ENCODE measurements around the gene ZBTB7C. TPM values are rescaled to one million over a fixed set of nuclear protein-coding genes. Genes with fewer than 3 reads are reported as not detected.

The ZBTB7C gene
- total and polyA plus RNA-seq, 10 of the 15 experiments (the other 5 are each of a cell fraction or from before 2014, with no cell fraction given): under 0.01 to 0.08 (median 0.01) TPM; not detected in 7

- BruUV-seq (replicated peaks): no TSS peak
- DNase-seq (ENCODE audit: low read depth, low spot score) (no peak), ATAC-seq (no peak), FAIRE-seq (no peak)
- H3K79me2 ChIP-seq (ENCODE audit: control insufficient read depth, insufficient read depth, low read length): no peaks in the 10 kb centered on the region
- no peaks in the 10 kb centered on the region for H3K9me3 ChIP-seq (replicated peaks; ENCODE audit: control insufficient read depth, insufficient read depth, low read length)
- H2AFZ ChIP-seq (ENCODE audit: control insufficient read depth, low read depth, low read length): no peak overlapping the region
- POLR2A ChIA-PET: no interaction called here
- H3K36me3 ChIP-seq (ENCODE audit: control insufficient read depth in 2 of 2, insufficient read depth in 2 of 2, low read length in 1 of 2): no peaks in the 10 kb centered on the region
- CTCF ChIA-PET: no interaction called here
- TF ChIP-seq YY1 (IDR thresholded peaks at IDR 0.05; ENCODE audit: low read depth, low read length) (no peak), RELB (IDR thresholded peaks at IDR 0.05; ENCODE audit: low read depth) (no peak), BMI1 (IDR thresholded peaks at IDR 0.05; ENCODE audit: borderline replicate concordance) (no peak), IKZF1 (conservative IDR thresholded peaks at IDR 0.05) (no peak), SREBF2 (IDR thresholded peaks at IDR 0.05; ENCODE audit: low read length) (no peak), ZNF207 (IDR thresholded peaks at IDR 0.05; ENCODE audit: borderline replicate concordance) (no peak), NFIC (IDR thresholded peaks at IDR 0.05; ENCODE audit: low read depth, low read length) (no peak), NBN (IDR thresholded peaks at IDR 0.05) (no peak), TCF12 (IDR thresholded peaks at IDR 0.05; ENCODE audit: low read depth, low read length) (no peak), FOXM1 (IDR thresholded peaks at IDR 0.05; ENCODE audit: low read depth, low read length) (no peak)
- TF ChIP-seq, protein P1, sequence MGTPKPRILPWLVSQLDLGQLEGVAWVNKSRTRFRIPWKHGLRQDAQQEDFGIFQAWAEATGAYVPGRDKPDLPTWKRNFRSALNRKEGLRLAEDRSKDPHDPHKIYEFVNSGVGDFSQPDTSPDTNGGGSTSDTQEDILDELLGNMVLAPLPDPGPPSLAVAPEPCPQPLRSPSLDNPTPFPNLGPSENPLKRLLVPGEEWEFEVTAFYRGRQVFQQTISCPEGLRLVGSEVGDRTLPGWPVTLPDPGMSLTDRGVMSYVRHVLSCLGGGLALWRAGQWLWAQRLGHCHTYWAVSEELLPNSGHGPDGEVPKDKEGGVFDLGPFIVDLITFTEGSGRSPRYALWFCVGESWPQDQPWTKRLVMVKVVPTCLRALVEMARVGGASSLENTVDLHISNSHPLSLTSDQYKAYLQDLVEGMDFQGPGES (IDR thresholded peaks at IDR 0.05): no peak
- TF ChIP-seq, protein P2, sequence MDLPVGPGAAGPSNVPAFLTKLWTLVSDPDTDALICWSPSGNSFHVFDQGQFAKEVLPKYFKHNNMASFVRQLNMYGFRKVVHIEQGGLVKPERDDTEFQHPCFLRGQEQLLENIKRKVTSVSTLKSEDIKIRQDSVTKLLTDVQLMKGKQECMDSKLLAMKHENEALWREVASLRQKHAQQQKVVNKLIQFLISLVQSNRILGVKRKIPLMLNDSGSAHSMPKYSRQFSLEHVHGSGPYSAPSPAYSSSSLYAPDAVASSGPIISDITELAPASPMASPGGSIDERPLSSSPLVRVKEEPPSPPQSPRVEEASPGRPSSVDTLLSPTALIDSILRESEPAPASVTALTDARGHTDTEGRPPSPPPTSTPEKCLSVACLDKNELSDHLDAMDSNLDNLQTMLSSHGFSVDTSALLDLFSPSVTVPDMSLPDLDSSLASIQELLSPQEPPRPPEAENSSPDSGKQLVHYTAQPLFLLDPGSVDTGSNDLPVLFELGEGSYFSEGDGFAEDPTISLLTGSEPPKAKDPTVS (IDR thresholded peaks at IDR 0.05; ENCODE audit: low read depth, low read length): no peak
- TF ChIP-seq, protein P3, sequence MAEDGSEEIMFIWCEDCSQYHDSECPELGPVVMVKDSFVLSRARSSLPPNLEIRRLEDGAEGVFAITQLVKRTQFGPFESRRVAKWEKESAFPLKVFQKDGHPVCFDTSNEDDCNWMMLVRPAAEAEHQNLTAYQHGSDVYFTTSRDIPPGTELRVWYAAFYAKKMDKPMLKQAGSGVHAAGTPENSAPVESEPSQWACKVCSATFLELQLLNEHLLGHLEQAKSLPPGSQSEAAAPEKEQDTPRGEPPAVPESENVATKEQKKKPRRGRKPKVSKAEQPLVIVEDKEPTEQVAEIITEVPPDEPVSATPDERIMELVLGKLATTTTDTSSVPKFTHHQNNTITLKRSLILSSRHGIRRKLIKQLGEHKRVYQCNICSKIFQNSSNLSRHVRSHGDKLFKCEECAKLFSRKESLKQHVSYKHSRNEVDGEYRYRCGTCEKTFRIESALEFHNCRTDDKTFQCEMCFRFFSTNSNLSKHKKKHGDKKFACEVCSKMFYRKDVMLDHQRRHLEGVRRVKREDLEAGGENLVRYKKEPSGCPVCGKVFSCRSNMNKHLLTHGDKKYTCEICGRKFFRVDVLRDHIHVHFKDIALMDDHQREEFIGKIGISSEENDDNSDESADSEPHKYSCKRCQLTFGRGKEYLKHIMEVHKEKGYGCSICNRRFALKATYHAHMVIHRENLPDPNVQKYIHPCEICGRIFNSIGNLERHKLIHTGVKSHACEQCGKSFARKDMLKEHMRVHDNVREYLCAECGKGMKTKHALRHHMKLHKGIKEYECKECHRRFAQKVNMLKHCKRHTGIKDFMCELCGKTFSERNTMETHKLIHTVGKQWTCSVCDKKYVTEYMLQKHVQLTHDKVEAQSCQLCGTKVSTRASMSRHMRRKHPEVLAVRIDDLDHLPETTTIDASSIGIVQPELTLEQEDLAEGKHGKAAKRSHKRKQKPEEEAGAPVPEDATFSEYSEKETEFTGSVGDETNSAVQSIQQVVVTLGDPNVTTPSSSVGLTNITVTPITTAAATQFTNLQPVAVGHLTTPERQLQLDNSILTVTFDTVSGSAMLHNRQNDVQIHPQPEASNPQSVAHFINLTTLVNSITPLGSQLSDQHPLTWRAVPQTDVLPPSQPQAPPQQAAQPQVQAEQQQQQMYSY (CRISPR knock-in tag; IDR thresholded peaks at IDR 0.05): no peak
- no peak overlapping the region for H3K4me2 ChIP-seq (ENCODE audit: control insufficient read depth, insufficient read depth)
- no peaks in the 10 kb centered on the region for H3K4me1 ChIP-seq (ENCODE audit: control insufficient read depth, insufficient read depth, low read length)
- H4K20me1 ChIP-seq (ENCODE audit: control insufficient read depth, insufficient read depth): no peaks in the 10 kb centered on the region
- intact Hi-C loops (cut with micrococcal nuclease; ENCODE audit: unreplicated experiment) (no loop called here), in situ Hi-C loops (cut with MboI) (no loop called here)
- SMC1A ChIA-PET (ENCODE audit: uncharacterized antibody, unreplicated experiment): no interaction called here
- no peak overlapping the region for H3K4me3 ChIP-seq
- H3K9ac ChIP-seq (ENCODE audit: control insufficient read depth, insufficient read depth, low read length): no peak overlapping the region
- WGBS (ENCODE audit: insufficient coverage, insufficient replicate concordance, low lambda C conversion rate, missing lambda C conversion rate): 35% methylated on average over 5 of the region's 5 CpGs
- RAD21 ChIA-PET (ENCODE audit: unreplicated experiment): no interaction called here
- H3K27me3 ChIP-seq (replicated peaks in 1 of 2; ENCODE audit: control insufficient read depth in 2 of 2, insufficient read depth in 2 of 2, low read length in 1 of 2): peaks cover 10 to 11% of the 10 kb centered on the region in 2 experiments
- H3K27ac ChIP-seq (ENCODE audit: control insufficient read depth, insufficient read depth): no peak overlapping the region
These were observed 274.6 kb downstream of the ZBTB7C start for GRCh38 chr18:48134609-48135008.

All from GM12878 (cell line).